ENCODE measurements around the gene MCL1. TPM values are rescaled to one million over a fixed set of nuclear protein-coding genes. Genes with fewer than 3 reads are reported as not detected.
"Not testable (repeated sequence)": the region's sequence is repeated elsewhere in the genome, so short reads cannot be mapped to it uniquely, and the experiment has no call there.

MCL1 gene
- 100 to 1,000 TPM; 249 to 261 TPM for total RNA-seq

GRCh38 chr1:150579110-150579944 lies at the start of gene MCL1:
Gene MCL1 (minus strand): TSS chr1:150579610. CDS start chr1:150579530, 80 bp downstream.
- H3K27me3 Mint-ChIP-seq (ENCODE audit: low read depth): no peaks in the 10 kb centered on the region
- no peaks in the 10 kb centered on the region for H3K9me3 Mint-ChIP-seq (ENCODE audit: insufficient read depth)
- ChIA-PET POLR2A (interaction anchor here (0.5 to 19.3 kb wide), 25 partner anchors 10 to 693 kb away, joined by 3 to 1108 read pairs (median 6); partner anchors contain the start of genes ANP32E, ENSA, GOLPH3L and MINDY1), CTCF (interaction anchor here (0.7 to 13.3 kb wide), 12 partner anchors 10 to 118 kb away, joined by 3 to 412 read pairs (median 4); partner anchors contain the start of genes ENSA, FALEC and GOLPH3L)
- peaks cover 51% of the 10 kb centered on the region for H3K36me3 Mint-ChIP-seq (ENCODE audit: low read depth)
- H3K27ac Mint-ChIP-seq: peak within 1 kb of the TSS; percentile 98
- ATAC-seq (peak; percentile 75), DNase-seq (peak; percentile 94)
- H3K4me3 Mint-ChIP-seq: peak within 1 kb of the TSS; percentile 97
- H3K4me1 Mint-ChIP-seq (ENCODE audit: low read depth): peaks cover 38% of the 10 kb centered on the region

GRCh38 chr1:150628766-150629114 lies 49.3 kb upstream of the MCL1 start:
- ChIA-PET POLR2A (interaction anchor here (0.6 to 3.6 kb wide), 13 partner anchors 9 to 348 kb away, joined by 3 to 73 read pairs (median 6); partner anchors contain the start of genes FALEC and MCL1), CTCF (interaction anchor here (0.7 to 17.7 kb wide), 10 partner anchors 9 to 373 kb away, joined by 3 to 386 read pairs (median 4); partner anchors contain the start of genes GOLPH3L and MCL1)
- Mint-ChIP-seq H3K9me3 (ENCODE audit: insufficient read depth) (no peaks in the 10 kb centered on the region), H3K4me1 (ENCODE audit: low read depth) (peaks cover 25% of the 10 kb centered on the region), H3K4me3 (no peak overlapping the region), H3K36me3 (ENCODE audit: low read depth) (peaks cover 38% of the 10 kb centered on the region), H3K27me3 (ENCODE audit: low read depth) (no peaks in the 10 kb centered on the region), H3K27ac (no peak overlapping the region)
- ATAC-seq: no peak
- no peak for DNase-seq

GRCh38 chr1:150627826-150628410 lies 48.5 kb upstream of the MCL1 start:
- ChIA-PET POLR2A (interaction anchor here (0.6 to 3.6 kb wide), 9 partner anchors 8 to 311 kb away, joined by 3 to 73 read pairs (median 7); partner anchors contain the start of gene MCL1), CTCF (interaction anchor here (1.1 to 17.7 kb wide), 7 partner anchors 8 to 372 kb away, joined by 3 to 386 read pairs (median 9); partner anchors contain the start of genes GOLPH3L and MCL1)
- DNase-seq (no peak), ATAC-seq (no peak)
- Mint-ChIP-seq H3K27me3 (ENCODE audit: low read depth) (no peaks in the 10 kb centered on the region), H3K4me3 (no peak overlapping the region), H3K4me1 (ENCODE audit: low read depth) (peaks cover 32% of the 10 kb centered on the region), H3K36me3 (ENCODE audit: low read depth) (peaks cover 45% of the 10 kb centered on the region), H3K27ac (peak overlapping the region; percentile 43), H3K9me3 (ENCODE audit: insufficient read depth) (no peaks in the 10 kb centered on the region)

DNA sequence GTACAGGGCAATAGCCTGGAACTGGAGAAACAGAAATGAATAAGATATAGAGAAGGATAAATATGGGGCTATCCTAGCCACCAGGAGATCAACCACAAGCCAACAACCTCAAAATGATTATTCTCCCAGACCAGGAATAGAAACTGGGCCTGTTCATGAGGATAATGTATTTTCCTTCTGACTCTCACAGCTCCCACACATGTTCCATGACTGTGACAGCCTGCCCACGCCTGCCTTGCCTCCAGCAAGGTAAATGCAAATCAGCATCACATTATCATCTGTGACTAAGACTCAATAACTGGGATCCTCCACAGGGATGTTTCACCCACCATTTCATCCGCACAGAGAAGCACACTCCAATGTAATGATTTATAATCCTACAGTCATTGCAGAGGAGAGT lies 46.7 kb upstream of the MCL1 start:
- no peak for DNase-seq
- no peak for ATAC-seq
- H3K9me3 Mint-ChIP-seq (ENCODE audit: insufficient read depth): no peaks in the 10 kb centered on the region
- CTCF ChIA-PET: interaction anchor here (1.9 to 17.7 kb wide), 2 partner anchors 64 to 369 kb away, joined by 9 to 386 read pairs; no protein-coding TSS in a partner anchor
- peaks cover 48% of the 10 kb centered on the region for H3K4me1 Mint-ChIP-seq (ENCODE audit: low read depth)
- no peak overlapping the region for H3K4me3 Mint-ChIP-seq
- no peak overlapping the region for H3K27ac Mint-ChIP-seq
- no peaks in the 10 kb centered on the region for H3K27me3 Mint-ChIP-seq (ENCODE audit: low read depth)
- H3K36me3 Mint-ChIP-seq (ENCODE audit: low read depth): peaks cover 55% of the 10 kb centered on the region
- POLR2A ChIA-PET: interaction anchor here (3.0 kb wide), 1 partner anchor 47 kb away, joined by 17 read pairs; the partner anchor contains the start of gene MCL1

GRCh38 chr1:150624546-150624945 lies 45.1 kb upstream of the MCL1 start:
- ChIA-PET POLR2A (interaction anchor here (0.7 to 13.4 kb wide), 2 partner anchors 49 to 265 kb away, joined by 3 to 224 read pairs; partner anchors contain the start of gene MCL1), CTCF (interaction anchor here (17.7 kb wide), 1 partner anchor 63 kb away, joined by 386 read pairs; no protein-coding TSS in a partner anchor)
- ATAC-seq; H3K4me3 Mint-ChIP-seq; H3K9me3 Mint-ChIP-seq (ENCODE audit: insufficient read depth); DNase-seq; H3K27me3 Mint-ChIP-seq (ENCODE audit: low read depth); H3K27ac Mint-ChIP-seq: not testable (repeated sequence)
- Mint-ChIP-seq H3K36me3 (ENCODE audit: low read depth) (peaks cover 66% of the 10 kb centered on the region), H3K4me1 (ENCODE audit: low read depth) (peaks cover 51% of the 10 kb centered on the region)

GRCh38 chr1:150624134-150624533 lies 44.7 kb upstream of the MCL1 start:
- H3K27me3 Mint-ChIP-seq (ENCODE audit: low read depth); H3K9me3 Mint-ChIP-seq (ENCODE audit: insufficient read depth); ATAC-seq; DNase-seq; H3K4me3 Mint-ChIP-seq: not testable (repeated sequence)
- ChIA-PET CTCF (interaction anchor here (17.7 kb wide), 1 partner anchor 62 kb away, joined by 386 read pairs; no protein-coding TSS in a partner anchor), POLR2A (interaction anchor here (0.7 to 13.4 kb wide), 2 partner anchors 49 to 266 kb away, joined by 3 to 224 read pairs; partner anchors contain the start of gene MCL1)
- peaks cover 51% of the 10 kb centered on the region for H3K4me1 Mint-ChIP-seq (ENCODE audit: low read depth)
- H3K27ac Mint-ChIP-seq: peak overlapping the region; percentile 71
- H3K36me3 Mint-ChIP-seq (ENCODE audit: low read depth): peaks cover 70% of the 10 kb centered on the region

DNA sequence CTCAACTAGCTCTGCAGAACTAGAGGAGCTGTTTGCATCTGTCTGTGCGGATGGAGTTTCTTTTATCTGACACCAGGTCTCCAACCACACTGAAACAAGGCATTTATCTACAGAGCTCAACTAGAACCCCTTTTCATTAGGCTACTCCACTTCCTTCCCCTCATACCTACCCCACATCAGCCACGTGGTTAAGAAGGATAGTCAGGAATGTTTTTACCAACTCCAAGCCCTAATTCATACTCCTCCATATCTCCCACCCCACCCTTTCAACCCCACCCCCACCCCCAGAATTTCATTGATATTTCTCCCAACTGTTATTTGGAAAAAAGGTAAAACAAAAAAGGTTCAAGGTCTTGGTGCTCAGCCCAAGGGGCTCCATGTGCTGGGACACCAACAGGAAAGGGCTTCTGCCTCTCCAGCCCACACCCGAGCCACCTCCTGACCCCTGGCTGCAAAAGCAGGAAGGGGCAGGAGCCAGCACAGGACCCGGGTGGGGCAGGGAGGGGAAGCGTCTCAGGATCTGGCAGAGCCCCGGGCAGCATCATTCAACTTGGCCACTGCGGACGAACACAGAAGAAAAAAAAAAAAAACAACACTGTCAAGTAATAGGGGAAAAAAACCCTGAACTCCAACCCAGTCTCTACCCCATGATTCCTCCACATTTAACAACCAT lies 43.0 kb upstream of the MCL1 start:
- ChIA-PET POLR2A (interaction anchor here (13.4 to 15.3 kb wide), 2 partner anchors 47 to 59 kb away, joined by 169 to 224 read pairs; partner anchors contain the start of gene MCL1), CTCF (interaction anchor here (0.9 to 17.7 kb wide), 9 partner anchors 9 to 90 kb away, joined by 3 to 386 read pairs (median 5); partner anchors contain the start of gene MCL1)
- DNase-seq (no peak), ATAC-seq (no peak)
- Mint-ChIP-seq H3K4me1 (ENCODE audit: low read depth) (peaks cover 48% of the 10 kb centered on the region), H3K27ac (peak overlapping the region; percentile 80), H3K9me3 (ENCODE audit: insufficient read depth) (no peaks in the 10 kb centered on the region), H3K27me3 (ENCODE audit: low read depth) (no peaks in the 10 kb centered on the region), H3K4me3 (no peak overlapping the region), H3K36me3 (ENCODE audit: low read depth) (peaks cover 66% of the 10 kb centered on the region)

DNA sequence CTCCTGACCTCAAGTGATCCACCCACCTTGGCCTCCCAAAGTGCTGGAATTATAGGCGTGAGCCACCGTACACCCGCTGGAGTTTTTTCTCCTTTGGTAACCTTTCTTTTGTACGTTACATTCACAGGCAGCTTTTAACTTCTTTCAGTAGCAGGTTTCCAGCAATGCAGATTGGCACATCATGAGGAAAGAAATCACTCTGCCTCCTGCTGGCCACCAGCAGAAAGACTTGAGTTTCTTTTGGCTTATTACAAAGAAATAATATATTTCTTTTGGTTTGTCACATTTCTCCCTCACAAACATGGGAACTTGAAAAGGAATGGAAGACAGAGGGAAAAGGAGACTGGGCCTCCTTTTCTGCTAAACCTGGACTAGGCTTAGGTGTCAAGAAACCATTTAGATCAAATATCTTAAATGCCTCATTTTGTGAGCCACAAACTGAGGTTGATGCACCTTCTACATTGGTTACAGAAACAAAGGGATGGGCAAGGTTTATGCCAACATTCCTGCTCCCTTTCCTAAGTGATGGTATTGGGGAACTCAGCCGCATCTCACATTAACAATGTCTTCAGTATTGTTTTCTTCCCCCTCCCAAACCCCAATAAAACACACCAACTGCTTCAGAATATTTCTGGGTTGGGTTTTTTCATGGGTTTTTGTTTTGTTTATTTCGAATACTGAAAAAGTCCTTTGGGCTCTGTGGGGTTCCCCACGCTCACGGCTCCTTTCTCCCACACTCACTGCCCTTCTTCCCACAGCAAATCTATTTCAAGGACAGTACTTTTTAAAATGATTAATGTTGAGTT lies 42.3 kb upstream of the MCL1 start:
- peaks cover 46% of the 10 kb centered on the region for H3K4me1 Mint-ChIP-seq (ENCODE audit: low read depth)
- DNase-seq: peak; percentile 72
- no peaks in the 10 kb centered on the region for H3K9me3 Mint-ChIP-seq (ENCODE audit: insufficient read depth)
- H3K4me3 Mint-ChIP-seq: no peak overlapping the region
- CTCF ChIA-PET: interaction anchor here (0.7 to 17.7 kb wide), 15 partner anchors 7 to 199 kb away, joined by 3 to 386 read pairs (median 4); partner anchors contain the start of genes ENSA and MCL1
- POLR2A ChIA-PET: interaction anchor here (1.0 to 15.3 kb wide), 3 partner anchors 8 to 58 kb away, joined by 4 to 224 read pairs (median 169); partner anchors contain the start of genes ENSA and MCL1
- H3K27ac Mint-ChIP-seq: peak overlapping the region; percentile 80
- H3K36me3 Mint-ChIP-seq (ENCODE audit: low read depth): peaks cover 66% of the 10 kb centered on the region
- peak; percentile 37 for ATAC-seq
- H3K27me3 Mint-ChIP-seq (ENCODE audit: low read depth): no peaks in the 10 kb centered on the region

GRCh38 chr1:150620919-150621318 lies 41.5 kb upstream of the MCL1 start:
- POLR2A ChIA-PET: interaction anchor here (1.0 to 15.3 kb wide), 3 partner anchors 9 to 58 kb away, joined by 4 to 224 read pairs (median 169); partner anchors contain the start of genes ENSA and MCL1
- no peak overlapping the region for H3K27ac Mint-ChIP-seq
- peaks cover 67% of the 10 kb centered on the region for H3K36me3 Mint-ChIP-seq (ENCODE audit: low read depth)
- H3K9me3 Mint-ChIP-seq (ENCODE audit: insufficient read depth): no peaks in the 10 kb centered on the region
- CTCF ChIA-PET: interaction anchor here (0.7 to 17.7 kb wide), 15 partner anchors 8 to 375 kb away, joined by 3 to 386 read pairs (median 5); partner anchors contain the start of genes ENSA and MCL1
- DNase-seq (no peak), ATAC-seq (no peak)
- no peaks in the 10 kb centered on the region for H3K27me3 Mint-ChIP-seq (ENCODE audit: low read depth)
- H3K4me3 Mint-ChIP-seq: no peak overlapping the region
- peaks cover 54% of the 10 kb centered on the region for H3K4me1 Mint-ChIP-seq (ENCODE audit: low read depth)

All from activated CD8-positive, alpha-beta T cell treated with anti-CD3 and anti-CD28 coated beads, Interleukin-2, amount 10 ng/mL, durations not matched to agents 7 days and 5 days (primary cell).